MCF 10A (cell line): ENCODE data around the gene C4A. TPM values are rescaled to one million over a fixed set of nuclear protein-coding genes. Genes with fewer than 3 reads are reported as not detected.
A peak's percentile ranks its signal among the peaks of the same experiment; 100 is the strongest.
"Not testable (repeated sequence)": the region's sequence is repeated elsewhere in the genome, so short reads cannot be mapped to it uniquely, and the experiment has no call there.

Source experiments
- Bru-seq: library from RNA; stranded (reverse); fragments of 400-500 nt; gene quantifications from one replicate; lab custom pipeline; 2021; lab: Mats Ljungman, UMichigan
- BruChase-seq, 2 experiments: library from RNA; stranded (reverse); fragments of 400-500 nt; gene quantifications; one replicate each; lab custom pipeline; 2021; lab: Mats Ljungman, UMichigan
- BruUV-seq: library from RNA; stranded (reverse); fragments of 400-500 nt; replicated peaks from 2 replicates; lab custom pipeline; 2021; lab: Mats Ljungman, UMichigan
- CTCF ChIA-PET: fragments of 300-600 bp; sonication (Branson Sonifier 250); formaldehyde crosslinking; extraction: SDS; loops from one replicate; lab custom pipeline; 2021; ENCODE audit warnings: antibody characterized with exemption, inconsistent platforms; lab: Yijun Ruan, JAX
- POLR2A ChIA-PET: fragments of 300-600, 350-650 bp; sonication (Branson Sonifier 250); formaldehyde crosslinking; extraction: SDS; loops from one replicate; lab custom pipeline; 2020; ENCODE audit warnings: antibody characterized with exemption, inconsistent platforms; lab: Yijun Ruan, JAX
- DNase-seq: peaks from one replicate; pipeline ENCODE4 v3.0.0-alpha.2; 2018; ENCODE audit not compliant: unreplicated experiment
- H3K27ac Mint-ChIP-seq: one replicate; pipeline ENCODE4 v1.8.0; 2022; ENCODE audit warnings: mild to moderate bottlenecking, low read depth, mixed read lengths; ENCODE audit not compliant: unreplicated experiment
- H3K27me3 Mint-ChIP-seq: one replicate; pipeline ENCODE4 v1.8.0; 2022; ENCODE audit warnings: mixed read lengths; ENCODE audit not compliant: insufficient read depth, unreplicated experiment
- H3K36me3 Mint-ChIP-seq: one replicate; pipeline ENCODE4 v1.8.0; 2022; ENCODE audit warnings: mild to moderate bottlenecking, moderate library complexity, mixed read lengths; ENCODE audit not compliant: insufficient read depth, unreplicated experiment
- H3K4me1 Mint-ChIP-seq: one replicate; pipeline ENCODE4 v1.8.0; 2022; ENCODE audit warnings: mixed read lengths; ENCODE audit not compliant: insufficient read depth, unreplicated experiment
- H3K4me3 Mint-ChIP-seq: one replicate; pipeline ENCODE4 v1.8.0; 2022; ENCODE audit warnings: mild to moderate bottlenecking, moderate library complexity, mixed read lengths; ENCODE audit not compliant: unreplicated experiment
- H3K9me3 Mint-ChIP-seq: one replicate; pipeline ENCODE4 v1.8.0; 2022; ENCODE audit warnings: mixed read lengths; ENCODE audit not compliant: unreplicated experiment
- CTCF ChIP-seq: fragments of 200-600 bp; IDR thresholded peaks from one replicate; pipeline ENCODE4 v1.8.0; 2022; ENCODE audit warnings: antibody characterized with exemption, mild to moderate bottlenecking; ENCODE audit not compliant: unreplicated experiment
- intact Hi-C: fragments of 100-400 bp; cut with micrococcal nuclease; formaldehyde crosslinking; loops from 2 replicates; pipeline ENCODE4 v1.14.1; 2022
- long read RNA-seq: library from polyadenylated mRNA; stranded (forward); transcript quantifications from one replicate; pipeline ENCODE4 v2.0.0, GENCODE V29; 2022
- total RNA-seq: library from RNA; stranded (reverse); gene quantifications from 2 replicates; pipeline ENCODE4 v1.2.3, GENCODE V29; 2022

C4A gene
- 7.7 and 16.2 TPM in 2 replicates for total RNA-seq
- percentile 19 among the genes with signal in this experiment for Bru-seq, nascent RNA
- percentile 37 among the genes with signal in this experiment for BruChase-seq, experiment 1, labeled RNA remaining after a 6-hour chase
- percentile 25 among the genes with signal in this experiment for BruChase-seq, experiment 2, labeled RNA remaining after a 2-hour chase
- long read RNA-seq, partial matches to known transcripts, result 2 of 3 reads
- long read RNA-seq, other reads (novel, unspliced or antisense), result 1 of 3 reads

- DNase-seq, BruUV-seq: not testable (repeated sequence)
These were observed at the start of gene C4A for GRCh38 chr6:31981744-31982143. Gene C4A (plus strand): TSS chr6:31982057. CDS start chr6:31982108, 51 bp downstream.

GRCh38 chr6:31932137-31932536 lies 49.7 kb upstream of the C4A start:
- POLR2A ChIA-PET, H3K9me3 Mint-ChIP-seq, CTCF ChIA-PET, BruUV-seq, H3K4me1 Mint-ChIP-seq, H3K36me3 Mint-ChIP-seq, DNase-seq, H3K4me3 Mint-ChIP-seq, intact Hi-C loops, H3K27ac Mint-ChIP-seq, H3K27me3 Mint-ChIP-seq: not testable (repeated sequence)

More at GRCh38 chr6:31981744-31982143, at the start of gene C4A:
- H3K4me1 Mint-ChIP-seq, H3K9me3 Mint-ChIP-seq, intact Hi-C loops, H3K27ac Mint-ChIP-seq, H3K36me3 Mint-ChIP-seq, H3K27me3 Mint-ChIP-seq, POLR2A ChIA-PET, CTCF ChIA-PET, H3K4me3 Mint-ChIP-seq: not testable (repeated sequence)

GRCh38 chr6:31933537-31933936 lies 48.3 kb upstream of the C4A start:
- H3K4me1 Mint-ChIP-seq, result no peaks in the 10 kb centered on the region
- ChIA-PET CTCF (no interaction called here), POLR2A (no interaction called here)
- intact Hi-C loops, result no loop called here
- H3K27me3 Mint-ChIP-seq, result no peaks in the 10 kb centered on the region
- no TSS peak for BruUV-seq
- no peak for DNase-seq
- no peaks in the 10 kb centered on the region for H3K36me3 Mint-ChIP-seq
- H3K4me3 Mint-ChIP-seq, result no peak overlapping the region
- no peak overlapping the region for H3K27ac Mint-ChIP-seq
- no peak for TF ChIP-seq CTCF
- no peaks in the 10 kb centered on the region for H3K9me3 Mint-ChIP-seq

- Mint-ChIP-seq H3K9me3 (no peaks in the 10 kb centered on the region), H3K4me1 (no peaks in the 10 kb centered on the region), H3K27me3 (no peaks in the 10 kb centered on the region), H3K36me3 (no peaks in the 10 kb centered on the region), H3K4me3 (no peak overlapping the region), H3K27ac (no peak overlapping the region)
- TF ChIP-seq CTCF, result no peak
- intact Hi-C loops, result no loop called here
- DNase-seq, result no peak
- ChIA-PET POLR2A (no interaction called here), CTCF (interaction anchor here (0.5 to 1.7 kb wide), 3 partner anchors 17 to 247 kb away, joined by 3 to 8 read pairs (median 4); no protein-coding TSS in a partner anchor)
- no TSS peak for BruUV-seq
These were observed 46.8 kb upstream of the C4A start for GRCh38 chr6:31935021-31935420.

DNA sequence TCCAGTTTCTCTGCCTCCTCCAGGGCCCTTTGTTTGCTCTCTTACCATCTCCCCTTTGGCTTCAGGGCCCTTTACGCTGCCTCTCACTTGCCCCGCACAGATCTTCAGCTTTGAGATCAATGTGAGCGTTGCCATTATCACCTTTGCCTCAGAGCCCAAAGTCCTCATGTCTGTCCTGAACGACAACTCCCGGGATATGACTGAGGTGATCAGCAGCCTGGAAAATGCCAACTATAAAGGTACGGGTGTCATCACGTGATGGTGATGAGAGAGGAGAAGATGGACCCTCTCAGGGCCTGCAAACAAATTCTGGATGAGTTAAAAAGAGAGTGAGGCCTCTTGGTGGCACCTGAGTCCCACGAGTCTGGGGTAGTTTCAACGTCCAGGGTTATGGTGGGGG lies 46.0 kb upstream of the C4A start:
- DNase-seq, result no peak
- POLR2A ChIA-PET, result no interaction called here
- Mint-ChIP-seq H3K36me3 (no peaks in the 10 kb centered on the region), H3K4me1 (peaks cover 6% of the 10 kb centered on the region), H3K27ac (no peak overlapping the region), H3K27me3 (no peaks in the 10 kb centered on the region), H3K4me3 (no peak overlapping the region), H3K9me3 (no peaks in the 10 kb centered on the region)
- BruUV-seq, result no TSS peak
- intact Hi-C loops, result no loop called here
- CTCF ChIA-PET, result interaction anchor here (1.7 kb wide), 1 partner anchor 16 kb away, joined by 8 read pairs; no protein-coding TSS in a partner anchor
- no peak for TF ChIP-seq CTCF
